Small intestine (tissue), 7 donors: ENCODE data around the gene DTD1. TPM values are rescaled to one million over a fixed set of nuclear protein-coding genes. Genes with fewer than 3 reads are reported as not detected.
"Not testable (repeated sequence)": the region's sequence is repeated elsewhere in the genome, so short reads cannot be mapped to it uniquely, and the experiment has no call there.

ENCODE experiments used
- DNase-seq, 2 donors: peaks; one replicate each; pipeline versions ENCODE4 v3.0.0 to v3.0.0-alpha.2; 2013
- FAIRE-seq: peaks from 2 replicates; lab custom pipeline; 2012; peaks lifted over from hg19 to GRCh38; lab: Jason Lieb, UNC
- H3K27ac ChIP-seq, 3 donors: one replicate each; pipeline ENCODE4 v1.5.1; 2013; ENCODE audit warnings: low read length in 2 of 3, mild to moderate bottlenecking in 2 of 3, control low read depth in 1 of 3, inconsistent platforms in 1 of 3, low read depth in 1 of 3, moderate library complexity in 1 of 3
- H3K27me3 ChIP-seq, 3 donors: one replicate each; pipeline ENCODE4 v1.6.1; 2013; ENCODE audit warnings: low read length in 3 of 3, inconsistent platforms in 1 of 3; ENCODE audit not compliant: control insufficient read depth in 3 of 3, insufficient read depth in 3 of 3
- H3K36me3 ChIP-seq, 3 donors: one replicate each; pipeline ENCODE4 v1.6.1; 2013; ENCODE audit warnings: low read length in 3 of 3, inconsistent platforms in 1 of 3, low read depth in 1 of 3, mild to moderate bottlenecking in 1 of 3, moderate library complexity in 1 of 3; ENCODE audit not compliant: control insufficient read depth in 3 of 3, insufficient read depth in 2 of 3
- H3K4me1 ChIP-seq, 3 donors: one replicate each; pipeline ENCODE4 v1.6.1; 2013; ENCODE audit warnings: low read length in 2 of 3, inconsistent platforms in 1 of 3, low read depth in 1 of 3, mild to moderate bottlenecking in 1 of 3, moderate library complexity in 1 of 3; ENCODE audit not compliant: control insufficient read depth in 3 of 3, insufficient read depth in 2 of 3
- H3K4me3 ChIP-seq, 3 donors: one replicate each; pipeline ENCODE4 v1.5.1; 2013; ENCODE audit warnings: low read length in 3 of 3, control low read depth in 1 of 3, inconsistent platforms in 1 of 3, low read depth in 1 of 3, mild to moderate bottlenecking in 1 of 3, moderate library complexity in 1 of 3
- H3K9me3 ChIP-seq, 2 donors: one replicate each; pipeline ENCODE4 v1.6.1; 2013; ENCODE audit warnings: low read depth in 1 of 2, low read length in 1 of 2; ENCODE audit not compliant: control insufficient read depth in 2 of 2, insufficient read depth in 1 of 2
- WGBS, 3 donors: extraction: QIAGEN DNeasy Blood & Tissue Kit; methylation state at CpG; one replicate each; pipeline ENCODE4 v1.1.7; 2013; 5-methylcytosine and 5-hydroxymethylcytosine counted together
- polyA plus RNA-seq, 4 donors: library from polyadenylated mRNA; stranded (reverse) in 3 of 4; unstranded in 1 of 4; fragments of 200-250 nt in 3 of 4; fragments of 120-200 nt in 1 of 4; gene quantifications; one replicate each; pipeline versions ENCODE4 v1.2.1 to v1.2.3, GENCODE V29; 2013
- donor health status: healthy with polysubstance abuse.
- donor health status: control.
- donor health status: control.
- donor health status: Bipolar disorder and iron deficiency.
- donor health status: healthy.

DTD1 gene
- polyA plus RNA-seq, 4 donors: 9.6 to 25.8 (median 16.1) TPM

DNA sequence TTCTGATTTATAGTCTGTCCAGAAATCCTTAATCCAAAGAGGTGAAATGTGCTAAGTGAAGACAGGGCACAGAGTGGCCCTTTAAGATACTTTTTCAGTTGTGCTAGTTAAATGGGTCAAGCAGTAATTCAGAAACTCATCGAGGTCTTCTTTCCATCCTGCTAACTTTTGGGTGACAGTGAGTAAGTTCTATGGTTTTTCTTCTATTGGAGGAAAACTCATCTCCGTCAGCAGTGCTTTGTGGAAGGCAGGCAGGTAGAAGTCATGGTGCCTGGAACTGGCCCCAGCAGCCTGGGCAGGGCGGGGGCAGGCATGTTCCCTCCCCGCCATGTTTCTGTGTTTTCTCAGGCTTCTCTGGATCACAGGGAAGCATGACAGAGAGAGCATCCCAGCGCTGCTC is 159.2 kb downstream of the DTD1 start:
- Histone ChIP-seq H3K9me3 (no peaks in the 10 kb centered on the region), H3K4me1 (no peaks in the 10 kb centered on the region), H3K36me3 (peaks cover 0 to 7% (median 0%) of the 10 kb centered on the region in 3 donors), H3K27me3 (no peaks in the 10 kb centered on the region), H3K4me3 (no peak overlapping the region), H3K27ac (no peak overlapping the region)
- FAIRE-seq (no peak), DNase-seq (no peak)
- 72 to 84% (median 76%) methylated on average over 5 of the region's 5 CpGs for WGBS, 3 donors

DNA sequence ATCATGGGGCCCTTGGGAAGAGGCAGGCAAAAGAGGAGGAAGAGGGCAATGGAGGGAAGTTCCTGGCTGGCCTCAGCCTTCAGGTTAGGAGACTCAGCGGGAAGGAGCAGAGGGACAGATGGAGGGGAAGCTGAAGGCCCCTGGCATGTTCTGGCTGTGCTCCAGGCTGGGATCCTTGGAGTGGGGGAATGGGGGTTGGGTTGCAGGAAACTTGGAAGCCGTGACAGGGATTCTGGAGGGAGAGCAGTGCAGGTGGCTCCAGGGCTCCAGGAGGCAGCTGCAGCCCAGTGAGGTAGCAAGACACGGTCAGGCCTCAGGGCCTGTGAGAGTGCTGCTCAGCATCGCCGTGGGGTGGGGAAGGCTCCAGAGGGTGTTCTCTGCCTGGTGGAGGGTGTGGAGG is 161.1 kb downstream of the DTD1 start:
- FAIRE-seq (no peak), DNase-seq (no peak)
- H3K4me3 ChIP-seq: no peak overlapping the region
- H3K27me3 ChIP-seq: no peaks in the 10 kb centered on the region
- no peaks in the 10 kb centered on the region for H3K4me1 ChIP-seq
- 84 to 95% (median 91%) methylated on average over 5 of the region's 5 CpGs for WGBS, 3 donors
- no peaks in the 10 kb centered on the region for H3K9me3 ChIP-seq
- peaks cover 0 to 7% (median 0%) of the 10 kb centered on the region in 3 donors for H3K36me3 ChIP-seq
- no peak overlapping the region for H3K27ac ChIP-seq

DNA sequence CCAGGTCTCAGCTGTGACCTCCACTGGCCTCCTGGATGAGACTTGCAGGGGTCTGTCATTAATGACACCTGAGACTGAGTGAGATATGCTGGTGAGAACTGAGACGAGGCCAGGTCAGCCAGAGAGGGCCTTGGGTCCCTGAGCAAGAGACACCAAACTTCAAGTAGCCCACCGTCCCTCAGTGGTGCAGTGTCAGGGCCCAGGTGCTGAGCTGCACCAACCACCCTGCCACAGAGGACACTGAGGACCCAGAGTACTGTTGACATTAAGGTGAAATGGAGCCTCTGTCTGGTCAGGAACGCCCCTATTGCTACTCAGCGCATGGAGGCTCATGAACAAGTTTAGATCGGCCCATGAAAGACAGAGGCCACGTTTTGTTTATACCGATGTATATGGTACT is 161.7 kb downstream of the DTD1 start:
- H3K36me3 ChIP-seq: peaks cover 0 to 7% (median 0%) of the 10 kb centered on the region in 3 donors
- FAIRE-seq: no peak
- no peak for DNase-seq
- WGBS, 3 donors: 94 to 96% (median 95%) methylated on average over 7 of the region's 7 CpGs
- H3K9me3 ChIP-seq: no peaks in the 10 kb centered on the region
- H3K27me3 ChIP-seq: no peaks in the 10 kb centered on the region
- no peak overlapping the region for H3K4me3 ChIP-seq
- H3K4me1 ChIP-seq: no peaks in the 10 kb centered on the region
- H3K27ac ChIP-seq: no peak overlapping the region

DNA sequence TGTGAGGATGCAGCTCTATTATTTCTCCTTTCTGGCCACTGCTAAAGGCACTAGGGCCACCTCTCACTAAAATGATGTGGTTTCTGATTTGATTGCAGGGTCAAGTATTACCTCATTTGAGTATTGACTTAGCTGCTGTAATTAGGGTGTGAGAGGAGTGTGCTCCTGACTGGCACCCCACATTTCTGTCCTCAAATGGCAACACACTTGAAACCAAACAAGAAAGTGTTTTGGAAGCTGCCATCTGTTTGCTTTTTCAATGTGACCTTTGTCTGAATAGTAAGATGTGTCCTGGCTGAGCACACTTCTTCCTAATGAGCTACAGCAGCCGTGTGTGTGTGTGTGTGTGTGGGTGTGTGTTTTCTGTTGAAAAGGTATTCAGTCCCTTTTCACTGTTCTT is 162.9 kb downstream of the DTD1 start:
- Histone ChIP-seq H3K36me3 (no peaks in the 10 kb centered on the region), H3K9me3 (no peaks in the 10 kb centered on the region), H3K4me3 (no peak overlapping the region), H3K4me1 (no peaks in the 10 kb centered on the region), H3K27ac (no peak overlapping the region), H3K27me3 (no peaks in the 10 kb centered on the region)
- DNase-seq: peak in 1 of 2 donors; percentile 4
- no peak for FAIRE-seq
- 5 to 40% (median 18%) methylated on average over 1 of the region's 1 CpG for WGBS, 3 donors

DNA sequence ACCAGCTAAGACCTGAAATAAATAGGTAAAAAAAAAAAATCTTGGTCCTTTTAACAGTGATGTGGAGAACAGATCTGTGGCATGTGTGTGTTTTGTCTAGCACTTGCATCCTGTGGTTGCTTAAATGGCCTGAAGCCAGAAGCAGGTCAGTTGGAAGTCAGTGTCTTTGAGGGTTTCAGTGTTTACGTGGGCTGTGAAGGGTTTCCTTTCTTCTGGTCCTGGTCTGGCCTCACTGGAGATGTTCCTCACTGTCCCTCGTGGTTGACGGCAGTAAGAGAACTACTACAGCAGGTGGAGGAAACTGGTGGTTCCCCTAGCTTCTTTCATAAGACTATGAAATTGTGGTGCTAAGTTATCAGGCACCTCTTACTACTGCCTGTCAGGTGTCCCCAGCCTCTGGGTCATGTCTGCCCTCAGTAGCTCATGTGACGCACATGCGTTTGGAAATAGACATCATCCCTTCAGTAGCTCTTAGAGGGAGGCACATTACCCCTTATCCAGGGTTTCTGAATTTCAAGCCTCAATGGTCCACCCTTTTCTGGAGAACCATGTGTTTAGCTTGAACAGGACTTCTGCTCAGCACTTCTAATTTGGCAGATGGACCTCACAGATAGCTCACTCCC is 166.3 kb downstream of the DTD1 start:
- WGBS, 3 donors: 49 to 75% (median 59%) methylated on average over 5 of the region's 5 CpGs
- Histone ChIP-seq H3K4me1 (no peaks in the 10 kb centered on the region), H3K36me3 (no peaks in the 10 kb centered on the region), H3K27me3 (no peaks in the 10 kb centered on the region), H3K9me3 (no peaks in the 10 kb centered on the region), H3K4me3 (no peak overlapping the region), H3K27ac (no peak overlapping the region)
- FAIRE-seq (no peak), DNase-seq (no peak)

DNA sequence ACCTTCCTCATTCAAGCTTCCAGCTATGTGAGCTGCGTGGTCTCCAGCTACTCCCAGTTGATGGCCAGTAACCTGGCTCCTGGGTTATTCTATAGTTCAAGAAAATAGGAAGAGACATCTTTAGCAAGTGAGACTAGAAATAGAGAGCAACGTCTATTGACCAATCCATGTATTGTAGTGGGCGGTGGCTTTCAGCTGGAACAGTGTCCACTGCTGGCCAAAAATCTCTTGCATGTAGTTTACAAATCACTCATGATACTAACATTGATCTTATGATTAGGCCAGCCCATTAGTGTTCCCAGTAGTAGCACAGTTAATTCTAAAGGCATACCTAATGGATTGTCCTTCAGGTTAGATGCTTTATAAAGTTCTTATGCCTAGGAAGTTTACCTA is 166.8 kb downstream of the DTD1 start:
- Histone ChIP-seq H3K4me3 (no peak overlapping the region), H3K27me3 (no peaks in the 10 kb centered on the region), H3K36me3 (no peaks in the 10 kb centered on the region), H3K9me3 (no peaks in the 10 kb centered on the region), H3K4me1 (no peaks in the 10 kb centered on the region), H3K27ac (no peak overlapping the region)
- WGBS, 3 donors: 86 to 94% (median 88%) methylated on average over 3 of the region's 3 CpGs
- FAIRE-seq (no peak), DNase-seq (no peak)

DNA sequence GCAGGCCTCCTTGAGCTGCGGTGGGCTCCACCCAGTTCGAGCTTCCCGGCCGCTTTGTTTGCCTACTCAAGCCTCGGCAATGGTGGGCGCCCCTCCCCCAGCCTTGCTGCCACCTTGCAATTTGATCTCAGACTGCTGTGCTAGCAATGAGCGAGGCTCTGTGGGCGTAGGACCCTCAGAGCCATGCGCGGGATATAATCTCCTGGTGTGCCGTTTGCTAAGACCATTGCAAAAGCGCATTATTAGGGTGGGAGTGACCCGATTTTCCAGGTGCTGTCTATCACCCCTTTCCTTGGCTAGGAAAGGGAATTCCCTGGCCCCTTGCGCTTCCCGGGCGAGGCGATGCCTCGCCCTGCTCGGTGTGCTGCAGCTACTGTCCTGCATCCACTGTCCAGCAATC is 173.0 kb downstream of the DTD1 start:
- not testable (repeated sequence) for FAIRE-seq, H3K9me3 ChIP-seq, H3K4me3 ChIP-seq, H3K36me3 ChIP-seq, H3K4me1 ChIP-seq, H3K27me3 ChIP-seq, DNase-seq, H3K27ac ChIP-seq
- 92 to 96% (median 93%) methylated on average over 19 of the region's 19 CpGs for WGBS, 3 donors

DNA sequence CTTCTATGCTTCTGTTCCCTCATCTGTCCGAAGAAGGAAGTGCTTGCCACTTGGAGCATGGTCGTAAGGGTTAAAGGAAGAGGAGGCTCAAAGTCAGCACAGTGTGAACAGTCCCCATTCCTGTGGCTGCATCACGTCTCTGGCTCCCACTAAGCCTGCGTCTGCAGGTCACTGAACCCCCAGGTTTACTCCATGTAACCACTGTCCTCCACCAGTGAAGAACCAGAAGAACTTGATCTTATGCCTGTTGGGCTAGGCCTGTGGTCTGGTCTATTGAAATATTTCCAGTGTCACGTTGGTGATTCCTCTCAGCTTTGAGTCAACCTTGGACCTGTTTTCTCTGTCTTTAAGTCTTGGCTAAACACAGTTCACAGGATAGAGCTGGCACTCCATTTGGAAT is 179.8 kb downstream of the DTD1 start:
- H3K27ac ChIP-seq: no peak overlapping the region
- H3K36me3 ChIP-seq: peaks cover 0 to 7% (median 0%) of the 10 kb centered on the region in 3 donors
- H3K4me3 ChIP-seq: no peak overlapping the region
- H3K9me3 ChIP-seq: no peaks in the 10 kb centered on the region
- WGBS, 3 donors: 63 to 71% (median 65%) methylated on average over 5 of the region's 5 CpGs
- FAIRE-seq: no peak
- no peak for DNase-seq
- H3K27me3 ChIP-seq: peaks cover 0 to 2% (median 0%) of the 10 kb centered on the region in 3 donors
- H3K4me1 ChIP-seq: no peaks in the 10 kb centered on the region

DNA sequence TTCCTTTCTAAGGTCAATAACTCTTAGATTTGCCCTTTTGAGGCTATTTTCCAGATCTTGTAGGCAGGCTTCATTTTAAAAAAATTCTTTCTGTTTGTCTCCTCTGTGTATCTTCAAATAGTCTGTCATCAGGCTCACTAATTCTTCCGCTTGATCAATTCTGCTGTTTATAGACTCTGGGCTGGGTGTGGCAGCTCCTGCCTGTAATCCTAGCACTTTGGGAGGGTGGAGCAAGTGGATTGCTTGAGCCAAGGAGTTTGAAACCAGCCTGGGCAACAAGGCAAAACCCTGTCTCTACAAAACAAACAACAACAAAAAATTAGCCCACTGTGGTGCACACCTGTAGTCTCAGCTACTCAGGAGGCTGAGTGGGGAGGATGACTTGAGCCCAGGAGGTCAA is 185.7 kb downstream of the DTD1 start:
- FAIRE-seq: no peak
- DNase-seq: peak in 1 of 2 donors; percentile 40
- WGBS, 3 donors: 0 to 58% (median 20%) methylated on average over 1 of the region's 1 CpG
- H3K27ac ChIP-seq: no peak overlapping the region
- H3K4me1 ChIP-seq: no peaks in the 10 kb centered on the region
- H3K36me3 ChIP-seq: no peaks in the 10 kb centered on the region
- no peak overlapping the region for H3K4me3 ChIP-seq
- peaks cover 0 to 2% (median 0%) of the 10 kb centered on the region in 3 donors for H3K27me3 ChIP-seq
- H3K9me3 ChIP-seq: no peaks in the 10 kb centered on the region
